HG02798 (cell line): Measurements from ENCODE around the gene TSPOAP1.

ENCODE experiments used
- ATAC-seq: cut with Tn5 transposase; IDR thresholded peaks from one replicate; pipeline ENCODE4 v1.9.1; 2021; ENCODE audit warnings: mild to moderate bottlenecking; ENCODE audit not compliant: unreplicated experiment, poor library complexity

Gene TSPOAP1

GRCh38 chr17:58328195-58329034 is at the start of gene TSPOAP1:
Gene TSPOAP1, minus strand, starts transcription at chr17:58328795. Its CDS starts 875 bp downstream, at chr17:58327920.
- peak; percentile 18 for ATAC-seq

- no peak for ATAC-seq
Measured at GRCh38 chr17:58377661-58378060, 49.1 kb upstream of the TSPOAP1 start.

- ATAC-seq: no peak
Measured at GRCh38 chr17:58377093-58377601, 48.6 kb upstream of the TSPOAP1 start.

- no peak for ATAC-seq
Measured at GRCh38 chr17:58376472-58377000, 47.9 kb upstream of the TSPOAP1 start.

- ATAC-seq: no peak
Measured at GRCh38 chr17:58375811-58376210, 47.2 kb upstream of the TSPOAP1 start.

- ATAC-seq: no peak
Measured at GRCh38 chr17:58375256-58375655, 46.7 kb upstream of the TSPOAP1 start.

GRCh38 chr17:58373923-58374322 is 45.3 kb upstream of the TSPOAP1 start:
- ATAC-seq: no peak

GRCh38 chr17:58373003-58373402 is 44.4 kb upstream of the TSPOAP1 start:
- no peak for ATAC-seq

GRCh38 chr17:58371300-58371950 is 42.8 kb upstream of the TSPOAP1 start:
- ATAC-seq: no peak

- no peak for ATAC-seq
Measured at GRCh38 chr17:58370716-58371115, 42.1 kb upstream of the TSPOAP1 start.

GRCh38 chr17:58370309-58370708 is 41.7 kb upstream of the TSPOAP1 start:
- ATAC-seq: no peak

- ATAC-seq: no peak
Measured at GRCh38 chr17:58369214-58370031, 40.8 kb upstream of the TSPOAP1 start.

GRCh38 chr17:58368860-58369213 is 40.2 kb upstream of the TSPOAP1 start:
- no peak for ATAC-seq

- no peak for ATAC-seq
Measured at GRCh38 chr17:58367461-58367860, 38.9 kb upstream of the TSPOAP1 start.

- ATAC-seq: no peak
Measured at GRCh38 chr17:58365980-58366595, 37.5 kb upstream of the TSPOAP1 start.

GRCh38 chr17:58365185-58365979 is 36.8 kb upstream of the TSPOAP1 start:
- ATAC-seq: no peak

- no peak for ATAC-seq
Measured at GRCh38 chr17:58364270-58364942, 35.8 kb upstream of the TSPOAP1 start.

- ATAC-seq: no peak
Measured at GRCh38 chr17:58363457-58364185, 35.0 kb upstream of the TSPOAP1 start.
